ENCODE data around the gene MRPS17. TPM values are rescaled to one million over a fixed set of nuclear protein-coding genes. Genes with fewer than 3 reads are reported as not detected.

Gene MRPS17
- total and polyA plus RNA-seq, 8 donors: 5.4 to 8.6 (median 7.2) TPM

DNA sequence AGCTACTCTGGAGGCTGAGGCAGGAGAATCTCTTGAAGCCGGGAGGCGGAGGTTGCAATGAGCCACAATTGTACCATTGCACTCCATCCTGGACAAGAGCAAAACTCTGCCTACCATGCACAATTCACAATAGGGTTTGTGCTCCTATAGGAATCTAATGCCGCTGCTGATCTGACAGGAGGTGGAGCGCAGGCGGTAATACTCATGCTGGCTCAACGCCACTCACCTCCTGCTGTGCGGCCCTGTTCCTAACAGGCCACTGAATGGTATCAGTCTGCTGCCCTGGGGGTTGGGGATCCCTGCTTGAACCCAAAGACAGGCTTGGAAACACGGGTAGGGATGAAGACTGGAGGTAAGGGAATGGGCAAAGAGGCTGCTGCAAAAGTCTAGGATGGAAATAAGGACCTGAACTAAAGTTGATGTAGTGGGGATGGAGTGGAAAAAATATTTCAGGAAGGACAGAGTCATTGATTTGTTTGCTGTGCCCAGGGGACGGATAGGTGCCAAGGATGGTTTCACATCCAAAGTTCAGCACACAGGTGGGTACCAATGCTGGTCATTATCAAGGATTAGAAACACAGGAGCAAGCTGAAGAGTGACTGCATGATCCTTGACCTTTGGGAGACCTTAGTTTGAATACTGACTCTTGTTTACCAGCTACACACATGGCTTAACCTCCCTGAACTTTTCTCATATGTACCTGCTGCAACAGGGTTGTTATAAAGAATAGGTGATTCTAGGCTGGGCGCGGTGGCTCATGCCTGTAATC, 2.2 kb downstream of the MRPS17 start:
- TF ChIP-seq, protein P1, sequence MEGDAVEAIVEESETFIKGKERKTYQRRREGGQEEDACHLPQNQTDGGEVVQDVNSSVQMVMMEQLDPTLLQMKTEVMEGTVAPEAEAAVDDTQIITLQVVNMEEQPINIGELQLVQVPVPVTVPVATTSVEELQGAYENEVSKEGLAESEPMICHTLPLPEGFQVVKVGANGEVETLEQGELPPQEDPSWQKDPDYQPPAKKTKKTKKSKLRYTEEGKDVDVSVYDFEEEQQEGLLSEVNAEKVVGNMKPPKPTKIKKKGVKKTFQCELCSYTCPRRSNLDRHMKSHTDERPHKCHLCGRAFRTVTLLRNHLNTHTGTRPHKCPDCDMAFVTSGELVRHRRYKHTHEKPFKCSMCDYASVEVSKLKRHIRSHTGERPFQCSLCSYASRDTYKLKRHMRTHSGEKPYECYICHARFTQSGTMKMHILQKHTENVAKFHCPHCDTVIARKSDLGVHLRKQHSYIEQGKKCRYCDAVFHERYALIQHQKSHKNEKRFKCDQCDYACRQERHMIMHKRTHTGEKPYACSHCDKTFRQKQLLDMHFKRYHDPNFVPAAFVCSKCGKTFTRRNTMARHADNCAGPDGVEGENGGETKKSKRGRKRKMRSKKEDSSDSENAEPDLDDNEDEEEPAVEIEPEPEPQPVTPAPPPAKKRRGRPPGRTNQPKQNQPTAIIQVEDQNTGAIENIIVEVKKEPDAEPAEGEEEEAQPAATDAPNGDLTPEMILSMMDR (IDR thresholded peaks at IDR 0.05): no peak
- no peak for FAIRE-seq
- ATAC-seq: no peak
- 86 to 88% methylated on average over 11 of the region's 11 CpGs for WGBS, 2 donors
- no peak overlapping the region for H3K27ac ChIP-seq
- H3K4me3 ChIP-seq: no peak overlapping the region
- peaks cover 0 to 6% (median 0%) of the 10 kb centered on the region in 3 donors for H3K4me1 ChIP-seq
- no peak for DNase-seq
- no peaks in the 10 kb centered on the region for H3K9me3 ChIP-seq
- intact Hi-C loops (cut with DNase I): no loop called here
- no peaks in the 10 kb centered on the region for H3K36me3 ChIP-seq
- no peaks in the 10 kb centered on the region for H3K27me3 ChIP-seq

GRCh38 chr7:55957190-55957589, 5.5 kb downstream of the MRPS17 start:
- intact Hi-C loops (cut with DNase I): no loop called here
- H3K27me3 ChIP-seq: no peaks in the 10 kb centered on the region
- no peaks in the 10 kb centered on the region for H3K9me3 ChIP-seq
- no peak for FAIRE-seq
- ATAC-seq: no peak
- H3K4me3 ChIP-seq: no peak overlapping the region
- no peak overlapping the region for H3K27ac ChIP-seq
- WGBS, 2 donors: 53% methylated on average over 4 of the region's 4 CpGs
- TF ChIP-seq, protein P1 (IDR thresholded peaks at IDR 0.05): no peak
- H3K4me1 ChIP-seq: peaks cover 0 to 6% (median 0%) of the 10 kb centered on the region in 3 donors
- DNase-seq: no peak
- H3K36me3 ChIP-seq: no peaks in the 10 kb centered on the region

DNA sequence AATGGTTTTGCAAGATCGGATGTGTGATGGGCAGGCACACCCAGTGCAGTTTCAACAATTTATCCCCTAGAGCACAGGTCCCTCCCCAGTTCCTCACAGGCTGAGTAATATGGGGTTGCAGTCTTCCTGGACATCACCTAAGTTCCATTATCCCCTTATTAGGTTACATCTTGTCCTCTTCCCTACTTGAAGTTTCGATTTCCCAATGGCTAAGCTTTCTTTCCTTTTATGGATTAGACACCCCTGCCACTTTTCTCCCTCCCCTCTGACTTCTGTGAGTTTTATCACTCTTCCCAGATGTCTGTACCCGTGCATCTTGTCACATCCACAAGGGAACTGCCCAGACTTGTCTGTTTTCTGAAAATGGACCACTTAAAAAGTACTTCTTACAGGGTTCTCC, 10.3 kb downstream of the MRPS17 start:
- ATAC-seq (no peak), FAIRE-seq (no peak)
- 63 to 68% methylated on average over 3 of the region's 3 CpGs for WGBS, 2 donors

GRCh38 chr7:55963584-55964168, 12.0 kb downstream of the MRPS17 start:
- FAIRE-seq (no peak), ATAC-seq (no peak), DNase-seq (no peak)
- Histone ChIP-seq H3K27me3 (no peaks in the 10 kb centered on the region), H3K27ac (peak overlapping the region; percentile 63 to 90 (median 86)), H3K4me3 (peak overlapping the region; percentile 10 to 63 (median 50)), H3K36me3 (no peaks in the 10 kb centered on the region), H3K9me3 (no peaks in the 10 kb centered on the region), H3K4me1 (peaks cover 3 to 24% (median 12%) of the 10 kb centered on the region in 3 donors)
- 69 to 76% methylated on average over 15 of the region's 15 CpGs for WGBS, 2 donors
- TF ChIP-seq, protein P1 (IDR thresholded peaks at IDR 0.05): no peak
- intact Hi-C loops (cut with DNase I): loop anchor here in 1 of 3 donors (10.0 kb wide), 1 partner anchor 319 kb away; no protein-coding TSS in a partner anchor

More for the DNA sequence above, 10.3 kb downstream of the MRPS17 start:
- TF ChIP-seq, protein P1 (IDR thresholded peaks at IDR 0.05): no peak
- Histone ChIP-seq H3K4me3 (no peak overlapping the region), H3K4me1 (peaks cover 3 to 23% (median 12%) of the 10 kb centered on the region in 3 donors), H3K27ac (no peak overlapping the region), H3K36me3 (no peaks in the 10 kb centered on the region), H3K9me3 (no peaks in the 10 kb centered on the region), H3K27me3 (no peaks in the 10 kb centered on the region)
- intact Hi-C loops (cut with DNase I): loop anchor here in 1 of 3 donors (10.0 kb wide), 1 partner anchor 317 kb away; no protein-coding TSS in a partner anchor
- DNase-seq: no peak

Data from pancreas (tissue), 10 donors.